Measurements from ENCODE around the gene SPON1.

GRCh38 chr11:13931356-13931755 lies 31.2 kb upstream of the SPON1 start:
- TF ChIP-seq, protein P1, sequence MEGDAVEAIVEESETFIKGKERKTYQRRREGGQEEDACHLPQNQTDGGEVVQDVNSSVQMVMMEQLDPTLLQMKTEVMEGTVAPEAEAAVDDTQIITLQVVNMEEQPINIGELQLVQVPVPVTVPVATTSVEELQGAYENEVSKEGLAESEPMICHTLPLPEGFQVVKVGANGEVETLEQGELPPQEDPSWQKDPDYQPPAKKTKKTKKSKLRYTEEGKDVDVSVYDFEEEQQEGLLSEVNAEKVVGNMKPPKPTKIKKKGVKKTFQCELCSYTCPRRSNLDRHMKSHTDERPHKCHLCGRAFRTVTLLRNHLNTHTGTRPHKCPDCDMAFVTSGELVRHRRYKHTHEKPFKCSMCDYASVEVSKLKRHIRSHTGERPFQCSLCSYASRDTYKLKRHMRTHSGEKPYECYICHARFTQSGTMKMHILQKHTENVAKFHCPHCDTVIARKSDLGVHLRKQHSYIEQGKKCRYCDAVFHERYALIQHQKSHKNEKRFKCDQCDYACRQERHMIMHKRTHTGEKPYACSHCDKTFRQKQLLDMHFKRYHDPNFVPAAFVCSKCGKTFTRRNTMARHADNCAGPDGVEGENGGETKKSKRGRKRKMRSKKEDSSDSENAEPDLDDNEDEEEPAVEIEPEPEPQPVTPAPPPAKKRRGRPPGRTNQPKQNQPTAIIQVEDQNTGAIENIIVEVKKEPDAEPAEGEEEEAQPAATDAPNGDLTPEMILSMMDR (conservative IDR thresholded peaks at IDR 0.05; ENCODE audit: low read length): no peak; the same call in 1 of the 2 replicates
- TF ChIP-seq EZH2phosphoT487 (IDR thresholded peaks at IDR 0.05; ENCODE audit: borderline replicate concordance): no peak

Data from Loucy (cell line).